SU-DHL-6 (cell line): ENCODE results near the gene SLC24A3.

Experiments used
- H2AFZ ChIP-seq: fragments of 200-600 bp; sonication (generic); 2 replicates; pipeline ENCODE4 v1.6.1; 2014; ENCODE audit warnings: low read depth, mild to moderate bottlenecking, moderate library complexity, mixed read lengths, antibody characterized with exemption, low read length; ENCODE audit not compliant: severe bottlenecking
- H3F3A ChIP-seq: fragments of 200-600 bp; shearing (Covaris generic); 2 replicates; pipeline ENCODE4 v1.6.0; 2016; ENCODE audit warnings: antibody characterized with exemption, mild to moderate bottlenecking; ENCODE audit not compliant: insufficient read depth
- H3K27ac ChIP-seq: fragments of 200-600 bp; sonication (generic); 2 replicates; pipeline ENCODE4 v1.5.1; 2016; ENCODE audit warnings: low read depth, mild to moderate bottlenecking, low read length, moderate library complexity, mixed read lengths
- H3K27me3 ChIP-seq: fragments of 200-600 bp; sonication (generic), shearing (Covaris generic); 2 replicates; pipeline ENCODE4 v1.6.0; 2014; ENCODE audit warnings: mild to moderate bottlenecking, low read length
- H3K36me3 ChIP-seq: fragments of 200-600 bp; sonication (generic); 2 replicates; pipeline ENCODE4 v1.6.1; 2014; ENCODE audit warnings: mild to moderate bottlenecking, low read length, mixed read lengths
- H3K4me2 ChIP-seq: fragments of 300-600, 200-600 bp; shearing (Covaris generic), sonication (generic); 2 replicates; pipeline ENCODE4 v1.6.0; 2014; ENCODE audit warnings: low read length, low read depth, mild to moderate bottlenecking; ENCODE audit not compliant: poor library complexity, severe bottlenecking
- H3K4me3 ChIP-seq: fragments of 200-600 bp; sonication (generic); 2 replicates; pipeline ENCODE4 v1.5.1; 2014; ENCODE audit warnings: antibody characterized with exemption, low read length, mild to moderate bottlenecking, mixed read lengths; ENCODE audit not compliant: insufficient read depth, poor library complexity, severe bottlenecking
- H3K79me2 ChIP-seq: fragments of 200-600 bp; sonication (generic); 2 replicates; pipeline ENCODE4 v1.6.1; 2014; ENCODE audit warnings: mild to moderate bottlenecking, low read length, moderate library complexity; ENCODE audit not compliant: insufficient read depth
- H3K9ac ChIP-seq: fragments of 200-600 bp; sonication (generic); 2 replicates; pipeline ENCODE4 v1.7.0; 2014; ENCODE audit warnings: mild to moderate bottlenecking, low read length
- H3K9me2 ChIP-seq: fragments of 200-600 bp; sonication (generic); replicated peaks from 2 replicates; pipeline ENCODE4 v1.6.1; 2014; ENCODE audit warnings: low read length; ENCODE audit not compliant: insufficient read depth
- H3K9me3 ChIP-seq: fragments of 200-600 bp; sonication (generic); 2 replicates; pipeline ENCODE4 v1.6.1; 2014; ENCODE audit warnings: low read length, mixed read lengths; ENCODE audit not compliant: insufficient read depth
- H4K20me1 ChIP-seq: fragments of 200-600 bp; sonication (generic); 2 replicates; pipeline ENCODE4 v1.6.1; 2014; ENCODE audit warnings: low read depth, mild to moderate bottlenecking, antibody characterized with exemption, low read length, moderate library complexity, mixed read lengths
- EZH2phosphoT487 ChIP-seq: fragments of 200-600 bp; sonication (generic), shearing (Covaris generic); conservative IDR thresholded peaks from 2 replicates; pipeline ENCODE4 v1.6.1; 2018; ENCODE audit warnings: mild to moderate bottlenecking, antibody characterized with exemption, low read length, moderate library complexity, mixed read lengths
- TF ChIP-seq, protein P1 (sequence below): fragments of 200-600 bp; sonication (generic); IDR thresholded peaks from one replicate; pipeline ENCODE4 v1.5.1; 2017; ENCODE audit warnings: antibody characterized with exemption, mild to moderate bottlenecking, low read length, moderate library complexity; ENCODE audit not compliant: insufficient read depth, poor library complexity, severe bottlenecking

The SLC24A3 gene

GRCh38 chr20:19524691-19525090 lies 312.2 kb downstream of the SLC24A3 start:
- no peak overlapping the region for H2AFZ ChIP-seq
- H3K4me3 ChIP-seq = no peak overlapping the region
- no peak overlapping the region for H3K4me2 ChIP-seq
- H4K20me1 ChIP-seq = no peaks in the 10 kb centered on the region
- H3K27me3 ChIP-seq = no peaks in the 10 kb centered on the region
- no peaks in the 10 kb centered on the region for H3K79me2 ChIP-seq
- TF ChIP-seq, protein P1, sequence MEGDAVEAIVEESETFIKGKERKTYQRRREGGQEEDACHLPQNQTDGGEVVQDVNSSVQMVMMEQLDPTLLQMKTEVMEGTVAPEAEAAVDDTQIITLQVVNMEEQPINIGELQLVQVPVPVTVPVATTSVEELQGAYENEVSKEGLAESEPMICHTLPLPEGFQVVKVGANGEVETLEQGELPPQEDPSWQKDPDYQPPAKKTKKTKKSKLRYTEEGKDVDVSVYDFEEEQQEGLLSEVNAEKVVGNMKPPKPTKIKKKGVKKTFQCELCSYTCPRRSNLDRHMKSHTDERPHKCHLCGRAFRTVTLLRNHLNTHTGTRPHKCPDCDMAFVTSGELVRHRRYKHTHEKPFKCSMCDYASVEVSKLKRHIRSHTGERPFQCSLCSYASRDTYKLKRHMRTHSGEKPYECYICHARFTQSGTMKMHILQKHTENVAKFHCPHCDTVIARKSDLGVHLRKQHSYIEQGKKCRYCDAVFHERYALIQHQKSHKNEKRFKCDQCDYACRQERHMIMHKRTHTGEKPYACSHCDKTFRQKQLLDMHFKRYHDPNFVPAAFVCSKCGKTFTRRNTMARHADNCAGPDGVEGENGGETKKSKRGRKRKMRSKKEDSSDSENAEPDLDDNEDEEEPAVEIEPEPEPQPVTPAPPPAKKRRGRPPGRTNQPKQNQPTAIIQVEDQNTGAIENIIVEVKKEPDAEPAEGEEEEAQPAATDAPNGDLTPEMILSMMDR = no peak
- TF ChIP-seq EZH2phosphoT487 = no peak
- H3K9me3 ChIP-seq = no peaks in the 10 kb centered on the region
- H3K9me2 ChIP-seq = no peaks in the 10 kb centered on the region
- no peak overlapping the region for H3K27ac ChIP-seq
- no peaks in the 10 kb centered on the region for H3K36me3 ChIP-seq
- H3F3A ChIP-seq = no peaks in the 10 kb centered on the region
- H3K9ac ChIP-seq = no peak overlapping the region

GRCh38 chr20:19527509-19527908 lies 315.1 kb downstream of the SLC24A3 start:
- H2AFZ ChIP-seq = no peak overlapping the region
- no peaks in the 10 kb centered on the region for H3K9me2 ChIP-seq
- no peaks in the 10 kb centered on the region for H3K27me3 ChIP-seq
- H3K9me3 ChIP-seq = no peaks in the 10 kb centered on the region
- no peak overlapping the region for H3K4me3 ChIP-seq
- no peaks in the 10 kb centered on the region for H3F3A ChIP-seq
- H3K4me2 ChIP-seq = no peak overlapping the region
- H3K36me3 ChIP-seq = no peaks in the 10 kb centered on the region
- no peak overlapping the region for H3K9ac ChIP-seq
- no peaks in the 10 kb centered on the region for H4K20me1 ChIP-seq
- H3K27ac ChIP-seq = no peak overlapping the region
- H3K79me2 ChIP-seq = no peaks in the 10 kb centered on the region
- TF ChIP-seq EZH2phosphoT487 = no peak

DNA sequence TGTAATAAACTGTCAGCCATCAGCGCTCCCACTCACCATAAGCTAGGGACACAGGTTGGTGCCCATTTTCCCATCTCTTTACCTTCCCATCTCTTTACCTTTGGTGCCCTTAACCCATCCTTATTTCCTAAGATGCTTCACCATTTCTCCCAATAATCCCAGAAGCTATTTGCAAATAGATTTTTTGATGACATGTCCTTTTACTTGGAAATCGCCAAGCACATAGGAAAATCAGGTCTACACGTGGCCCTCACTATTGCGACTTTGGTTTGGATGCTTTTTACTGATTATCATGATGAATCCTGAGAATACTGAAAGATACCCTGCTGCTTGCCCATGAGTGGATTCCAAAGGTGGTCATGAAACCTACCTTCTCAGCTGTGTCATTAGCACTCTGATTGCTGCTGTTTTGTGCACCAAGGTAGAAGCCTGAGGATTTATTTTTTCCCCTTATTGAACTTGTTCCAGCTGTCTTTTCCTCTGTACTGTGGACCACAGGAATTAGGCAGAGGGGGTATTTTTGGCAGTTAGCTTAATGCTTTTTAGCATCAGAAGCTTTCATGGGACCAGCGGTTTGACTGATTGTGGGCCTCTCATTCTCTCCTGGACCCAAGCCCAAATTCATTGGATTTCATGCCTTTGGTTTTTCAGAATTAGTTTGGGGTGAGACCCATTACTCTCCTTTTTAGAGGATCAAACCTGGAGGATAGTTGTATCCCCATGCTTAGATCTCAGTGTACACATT lies 316.0 kb downstream of the SLC24A3 start:
- Histone ChIP-seq H3K27me3 (no peaks in the 10 kb centered on the region), H2AFZ (no peak overlapping the region), H3K27ac (no peak overlapping the region), H3K4me3 (no peak overlapping the region), H3K9ac (no peak overlapping the region), H3K36me3 (no peaks in the 10 kb centered on the region), H3K9me3 (no peaks in the 10 kb centered on the region), H3K9me2 (no peaks in the 10 kb centered on the region), H3K4me2 (no peak overlapping the region), H3K79me2 (no peaks in the 10 kb centered on the region), H3F3A (no peaks in the 10 kb centered on the region), H4K20me1 (no peaks in the 10 kb centered on the region)
- TF ChIP-seq, protein P1 = no peak
- TF ChIP-seq EZH2phosphoT487 = no peak

DNA sequence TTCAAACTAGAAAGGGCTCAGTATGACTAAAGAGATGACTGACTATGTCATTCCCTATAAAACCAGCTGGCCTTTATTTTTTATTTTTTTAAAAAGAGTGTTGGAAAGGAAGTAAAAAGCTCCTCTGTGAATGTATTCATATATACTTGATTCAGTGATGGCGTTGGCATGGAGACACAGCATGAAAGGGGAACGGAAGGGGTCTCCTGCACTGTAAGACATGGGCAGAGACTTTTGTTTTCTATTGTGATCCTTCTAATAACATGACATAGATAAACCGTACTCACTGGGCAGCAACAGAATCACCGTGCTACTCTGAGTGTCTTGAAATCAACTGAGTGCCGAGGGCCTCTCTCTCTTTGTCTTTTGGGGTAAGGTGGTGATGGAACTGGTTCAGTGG lies 317.6 kb downstream of the SLC24A3 start:
- Histone ChIP-seq H3K9ac (no peak overlapping the region), H3K79me2 (no peaks in the 10 kb centered on the region), H3K9me3 (no peaks in the 10 kb centered on the region), H3F3A (no peaks in the 10 kb centered on the region), H2AFZ (no peak overlapping the region), H3K36me3 (no peaks in the 10 kb centered on the region), H4K20me1 (no peaks in the 10 kb centered on the region), H3K9me2 (no peaks in the 10 kb centered on the region), H3K4me2 (no peak overlapping the region), H3K27me3 (no peaks in the 10 kb centered on the region), H3K4me3 (no peak overlapping the region), H3K27ac (no peak overlapping the region)
- TF ChIP-seq EZH2phosphoT487 = no peak
- TF ChIP-seq, protein P1 = no peak
